IPS-NIHi11 (cell line): ENCODE data around the gene LINGO3.
A peak's percentile ranks its signal among the peaks of the same experiment; 100 is the strongest.

Experiments used
- DNase-seq: peaks from one replicate; pipeline ENCODE4 v3.0.0; 2012; ENCODE audit warnings: mixed read lengths, low spot score

Gene LINGO3

DNA sequence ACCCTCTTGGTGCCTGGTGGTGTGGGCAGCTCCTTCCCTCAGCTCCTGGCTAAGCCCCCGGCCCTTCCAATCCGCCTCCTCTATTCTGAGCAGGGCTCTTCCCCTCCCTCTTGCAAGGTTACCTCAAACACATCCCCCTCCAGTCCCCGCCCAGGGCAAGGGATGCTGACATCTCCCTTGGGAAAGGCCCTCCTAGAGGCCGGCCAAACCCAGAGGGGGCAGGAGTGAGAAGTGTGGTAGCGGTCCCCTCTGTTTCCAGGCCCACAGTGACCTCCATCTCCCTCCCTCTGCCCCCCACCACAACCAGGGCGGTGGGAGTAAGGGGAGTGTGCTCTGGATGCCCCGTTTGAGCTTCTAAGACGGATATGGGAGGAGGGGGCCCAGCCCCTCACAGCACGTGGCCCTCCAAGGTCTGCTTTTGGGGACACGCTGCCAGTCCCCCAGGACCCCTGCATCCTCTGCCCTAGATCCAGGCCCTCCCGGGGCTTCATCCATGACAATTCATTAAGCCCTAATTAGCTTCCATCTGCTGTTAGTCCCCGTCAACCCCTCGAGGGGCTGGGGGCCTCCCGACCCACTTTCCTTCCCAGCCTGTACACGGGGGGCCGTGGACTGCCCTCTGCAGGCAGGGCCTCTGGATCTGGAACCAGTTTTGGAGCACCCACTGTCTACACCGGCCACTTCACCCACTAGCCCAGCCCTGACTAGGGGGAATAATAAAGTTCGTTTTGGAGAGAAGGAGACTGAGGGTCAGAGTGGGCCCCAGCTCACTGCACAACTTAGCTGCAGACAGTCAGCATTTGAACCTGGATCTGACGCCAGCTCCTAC lies 2.3 kb downstream of the LINGO3 start:
- no peak for DNase-seq

DNA sequence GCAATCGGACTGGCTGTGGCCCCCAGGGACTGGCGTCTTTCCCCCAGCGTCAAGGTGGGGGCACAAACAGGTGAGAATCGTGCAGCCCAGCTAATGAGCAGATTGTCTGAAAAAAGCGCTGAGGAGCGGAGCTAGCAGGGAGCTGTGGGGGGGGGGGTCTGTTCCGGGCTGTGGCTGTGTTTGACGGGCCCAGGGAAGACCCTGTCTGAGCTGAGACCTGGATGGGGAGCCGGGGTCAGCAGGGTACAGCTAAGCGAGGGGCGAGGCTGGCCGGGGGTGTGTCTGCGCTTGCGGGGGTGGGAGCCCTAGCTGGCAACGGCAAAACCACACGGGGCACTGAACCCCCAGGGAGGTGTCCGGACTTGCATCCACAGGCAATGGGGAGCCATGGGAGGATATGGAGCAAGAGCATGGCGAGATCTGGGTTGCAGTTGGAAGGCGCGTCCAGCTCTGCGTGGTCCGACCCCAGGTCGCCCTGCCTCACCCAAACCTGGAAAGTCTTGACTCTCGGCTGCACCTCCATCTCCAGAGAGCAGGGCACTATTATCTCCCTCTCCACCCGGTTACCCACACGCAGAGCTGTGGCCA lies 4.6 kb downstream of the LINGO3 start:
- no peak for DNase-seq

DNA sequence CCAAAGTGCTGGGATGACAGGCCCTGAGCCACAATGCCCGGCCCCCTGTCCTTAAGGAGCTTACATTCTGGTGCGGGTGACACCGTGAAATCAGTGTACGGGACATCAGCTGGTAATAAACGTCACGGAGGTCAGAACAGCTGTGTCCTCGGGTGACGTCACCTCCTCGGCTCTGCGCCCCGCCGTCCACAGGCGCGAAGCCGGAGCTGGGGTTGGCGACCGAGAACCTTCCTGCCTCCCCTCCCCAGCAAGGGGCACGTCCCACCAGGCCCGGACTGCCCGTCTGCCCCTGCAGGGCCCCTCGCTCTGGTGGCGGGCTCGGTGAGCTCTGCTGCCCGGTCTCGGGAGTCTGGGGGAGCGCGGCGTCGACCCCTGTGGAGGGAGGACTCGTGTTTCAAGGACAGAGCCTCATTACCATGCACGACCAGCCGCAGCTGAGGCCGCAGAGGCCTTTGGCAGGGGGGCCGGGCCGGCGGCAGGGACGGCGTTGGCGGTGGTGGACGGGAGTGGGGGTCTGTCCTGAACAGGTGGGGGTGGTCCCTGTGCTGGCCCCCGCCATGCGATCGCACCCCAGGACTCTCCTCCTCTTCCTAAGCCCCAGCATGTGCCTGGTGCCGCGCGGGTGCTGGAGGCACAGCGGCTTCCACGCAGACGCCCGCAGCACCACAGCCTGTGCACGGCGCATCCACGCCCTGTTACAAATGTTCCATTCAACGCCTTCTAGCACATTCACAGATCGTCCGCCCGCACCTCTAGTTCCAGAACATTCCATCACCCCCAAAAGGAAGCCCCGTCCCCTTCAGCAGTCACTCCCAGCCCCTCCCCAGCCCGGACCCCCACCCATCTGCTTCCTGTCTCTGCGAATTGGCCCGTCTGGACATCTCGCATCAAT lies 5.4 kb downstream of the LINGO3 start:
- DNase-seq, result peak; percentile 77

GRCh38 chr19:2300533-2300932 lies 7.4 kb downstream of the LINGO3 start:
- no peak for DNase-seq

DNA sequence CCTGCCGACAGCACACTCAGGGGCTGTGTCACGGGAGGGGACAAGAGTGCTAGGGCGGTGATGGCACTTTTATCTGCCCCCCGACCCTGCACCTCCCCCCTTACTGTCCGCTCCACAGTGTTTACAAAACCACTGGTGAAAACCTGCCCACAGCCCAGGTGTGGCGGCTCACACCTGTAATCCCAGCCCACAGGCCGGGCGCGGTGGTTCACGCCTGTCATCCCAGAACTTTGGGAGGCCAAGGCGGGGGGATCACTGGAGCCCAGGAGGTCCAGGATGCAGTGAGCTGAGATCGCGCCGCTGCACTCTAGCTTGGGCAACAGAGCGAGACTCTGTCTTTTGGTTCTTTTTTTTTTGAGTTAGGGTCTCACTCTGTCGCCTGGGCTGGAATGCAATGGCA lies 11.8 kb downstream of the LINGO3 start:
- DNase-seq, result no peak

DNA sequence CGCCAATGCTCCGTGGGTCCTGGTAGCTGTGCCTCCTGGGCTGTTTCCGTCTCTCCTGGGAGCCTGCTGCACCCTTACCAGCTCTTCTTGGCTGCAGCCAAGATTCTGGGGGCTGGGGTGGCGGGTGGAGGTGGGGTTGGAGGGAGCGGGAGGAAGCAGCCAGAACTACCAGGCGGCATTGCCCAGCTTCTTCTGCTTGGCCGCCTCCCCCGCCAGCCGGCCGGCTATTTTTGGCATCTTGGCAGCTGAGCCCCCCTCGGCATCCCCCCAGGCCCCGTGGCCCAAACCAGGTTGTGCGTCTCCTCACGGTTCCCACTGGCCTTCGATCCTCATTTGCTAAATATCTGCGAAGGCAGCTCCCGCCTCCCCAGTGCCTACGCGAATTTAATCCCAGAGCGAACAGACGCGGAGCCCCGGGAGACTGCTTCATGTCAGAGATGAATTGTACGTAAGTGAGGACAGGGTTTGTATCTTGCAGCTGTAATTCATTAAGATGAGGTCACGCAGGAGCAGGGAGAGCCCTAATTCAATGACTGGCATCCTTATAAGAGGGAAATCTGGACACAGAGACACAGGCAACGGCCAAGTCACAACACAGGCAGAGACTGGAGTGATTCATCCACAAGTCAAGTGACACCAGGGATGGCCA lies 13.1 kb downstream of the LINGO3 start:
- no peak for DNase-seq

DNA sequence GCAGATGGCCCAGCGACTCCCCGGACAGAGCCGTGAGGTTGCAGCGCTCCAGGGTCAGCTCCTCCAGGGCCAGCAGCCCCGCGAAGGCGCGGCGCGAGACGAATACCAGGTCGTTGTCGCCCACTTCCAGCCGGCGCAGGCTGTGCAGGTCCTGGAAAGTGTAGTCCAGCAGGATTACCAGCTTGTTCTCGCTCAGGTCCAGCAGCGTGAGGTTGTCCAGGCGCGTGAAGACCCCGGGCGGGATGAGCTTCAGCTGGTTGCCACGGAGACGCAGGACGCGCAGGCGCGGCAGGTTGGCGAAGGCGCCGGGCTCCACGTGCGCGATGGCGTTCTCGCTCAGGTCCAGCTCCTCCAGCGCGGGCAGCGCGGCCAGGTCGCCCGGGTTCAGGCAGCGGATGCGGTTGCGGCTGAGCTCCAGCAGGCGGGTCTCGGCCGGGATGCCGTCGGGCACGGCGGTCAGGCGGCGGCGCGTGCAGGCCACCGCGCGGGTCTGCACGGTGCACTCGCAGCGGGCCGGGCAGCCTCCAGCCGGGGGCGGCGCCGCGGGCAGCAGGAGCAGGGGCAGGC lies 16.7 kb downstream of the LINGO3 start:
- peak; percentile 84 for DNase-seq

DNA sequence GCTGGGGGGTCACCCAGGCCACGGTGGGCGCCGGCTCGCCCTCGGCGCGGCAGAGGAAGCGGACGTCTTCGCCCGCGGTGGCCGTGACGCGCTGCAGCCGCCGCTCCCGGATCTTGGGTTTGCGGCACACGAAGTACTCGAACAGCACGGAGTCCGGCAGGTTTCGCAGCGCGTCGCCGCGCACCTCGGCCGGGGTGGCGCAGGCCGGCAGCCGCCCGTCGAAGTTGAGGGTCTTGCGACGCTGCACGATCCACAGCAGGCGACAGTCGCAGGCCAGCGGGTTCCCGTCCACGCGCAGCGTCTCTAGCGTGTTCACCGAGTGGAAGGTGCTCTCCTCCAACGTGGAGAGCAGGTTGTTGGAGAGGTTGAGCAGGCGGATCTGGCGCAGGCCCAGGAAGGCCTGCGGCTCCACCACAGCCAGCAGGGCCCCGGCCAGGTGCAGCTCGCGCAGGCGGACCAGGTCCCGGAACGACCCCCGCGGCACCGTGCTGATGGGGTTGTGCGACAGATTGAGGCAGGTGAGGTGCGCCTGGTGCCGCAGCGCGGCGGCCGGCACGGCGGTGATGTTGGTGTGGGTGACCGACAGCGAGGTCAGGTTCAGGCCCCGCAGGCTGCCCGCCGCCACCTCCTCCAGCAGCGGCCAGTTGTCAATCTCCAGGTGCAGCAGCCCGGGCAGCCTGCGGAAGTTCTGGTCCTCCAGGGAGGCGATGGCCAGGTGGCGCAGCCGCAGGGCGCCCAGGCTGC lies 17.3 kb downstream of the LINGO3 start:
- peak; percentile 63 for DNase-seq

GRCh38 chr19:2289714-2290435 lies 18.1 kb downstream of the LINGO3 start:
- DNase-seq, result no peak

DNA sequence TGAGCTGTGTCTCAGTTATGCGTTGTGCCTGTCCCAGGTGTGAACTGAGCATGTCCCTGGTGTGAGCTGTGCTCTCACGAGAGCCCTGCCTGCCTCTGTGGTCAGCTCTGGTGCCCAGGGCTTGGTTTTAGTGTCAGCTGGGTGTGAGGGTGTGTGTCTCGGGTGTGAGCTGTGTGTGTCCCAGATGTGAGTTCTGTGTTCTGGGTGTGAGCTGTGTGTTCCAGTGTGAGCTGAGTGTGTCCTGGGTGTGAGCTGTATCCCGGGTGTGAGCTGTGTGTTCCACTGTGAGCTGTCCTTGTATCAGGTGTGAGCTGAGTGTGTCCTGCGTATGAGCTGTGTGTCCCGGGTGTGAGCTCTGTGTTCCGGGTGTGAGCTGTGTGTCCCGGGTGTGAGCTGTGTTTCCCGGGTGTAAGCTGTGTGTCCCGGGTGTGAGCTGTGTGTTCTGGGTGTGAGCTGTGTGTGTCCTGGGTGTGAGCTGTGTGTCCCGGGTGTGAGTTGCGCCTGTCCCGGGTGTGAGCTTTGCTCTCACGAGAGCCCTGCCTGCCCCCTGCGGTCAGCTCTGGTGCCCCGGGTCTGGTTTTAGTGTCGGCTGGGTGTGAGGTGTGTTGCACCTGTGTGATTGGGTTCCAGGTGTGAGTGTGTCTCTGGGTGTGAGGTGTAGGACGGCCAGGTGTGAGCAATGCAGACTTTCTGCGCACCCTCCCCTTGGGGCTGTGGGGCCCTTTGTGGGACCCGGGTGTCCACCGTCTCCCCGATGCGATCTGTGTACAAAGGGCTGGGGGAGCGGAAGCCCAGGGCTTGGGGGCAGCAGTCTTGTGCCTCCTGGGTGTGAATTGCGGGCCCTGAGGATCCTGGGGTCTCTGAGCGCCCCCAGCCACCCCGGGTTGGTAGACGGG lies 18.9 kb downstream of the LINGO3 start:
- DNase-seq, result no peak

DNA sequence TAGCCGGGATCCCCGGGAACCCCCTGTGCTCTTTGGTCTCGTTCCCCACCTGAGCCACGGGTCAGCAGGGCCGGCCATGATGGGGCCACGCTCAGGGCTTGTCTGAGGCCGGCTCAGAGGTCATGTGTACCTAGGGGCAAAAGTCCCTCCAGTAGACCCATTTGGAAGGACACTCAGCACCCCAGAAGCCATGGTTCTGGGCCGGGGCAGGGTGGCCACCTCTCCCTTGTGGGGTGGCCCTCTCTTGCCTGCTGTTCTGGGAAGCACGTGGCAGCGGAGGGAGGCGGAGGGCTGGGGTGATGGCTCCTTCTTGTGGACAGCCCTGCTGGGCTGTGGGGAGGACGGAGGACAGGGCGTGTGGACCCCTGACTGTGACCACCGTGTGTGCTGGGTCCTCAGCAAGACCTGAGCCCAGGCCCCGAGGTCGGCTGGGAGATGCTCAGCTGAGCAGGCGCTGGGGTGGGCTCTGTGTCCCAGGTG lies 19.6 kb downstream of the LINGO3 start:
- no peak for DNase-seq

DNA sequence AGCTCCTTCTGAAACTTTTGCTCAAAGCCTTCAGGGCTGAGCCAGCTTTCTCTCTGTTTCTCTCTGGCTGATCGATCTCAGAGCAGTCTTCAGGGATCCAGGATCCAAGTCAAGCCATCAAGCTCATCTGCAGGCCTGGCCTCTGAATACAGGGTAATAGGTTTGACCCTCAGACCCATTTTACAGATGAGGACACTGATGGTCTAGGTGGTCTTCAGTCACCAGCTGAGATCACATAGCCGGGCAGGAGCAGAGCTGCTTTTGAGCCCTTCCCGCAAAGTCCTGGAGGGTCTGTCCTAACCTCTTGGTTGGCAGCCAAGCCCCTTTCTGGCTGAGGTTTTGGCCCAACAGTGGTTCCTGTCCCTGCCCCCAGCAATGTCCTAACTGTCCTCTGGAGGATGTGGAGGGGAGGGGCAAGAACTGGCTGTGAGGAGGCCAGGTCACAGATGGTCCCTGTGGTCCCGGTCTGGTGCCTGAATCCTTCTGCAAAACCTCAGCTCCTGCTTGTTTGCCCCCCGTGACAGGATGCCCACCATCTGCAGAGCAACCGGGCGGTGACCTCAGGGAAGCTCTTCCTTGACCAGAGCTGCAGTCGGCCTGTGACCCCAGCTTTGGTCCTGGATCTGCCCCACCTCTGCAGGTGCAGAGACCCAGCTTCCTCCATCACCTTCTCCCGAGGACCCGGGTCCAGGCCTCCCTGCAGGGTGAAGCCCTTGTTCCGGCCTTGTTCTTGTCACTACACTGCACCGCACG lies 20.2 kb downstream of the LINGO3 start:
- DNase-seq, result no peak

- DNase-seq, result no peak
Measured at GRCh38 chr19:2286402-2287140, 21.4 kb downstream of the LINGO3 start.

- DNase-seq, result no peak
Measured at GRCh38 chr19:2283835-2284507, 24.0 kb downstream of the LINGO3 start.

- DNase-seq, result no peak
Measured at GRCh38 chr19:2282862-2283237, 25.1 kb downstream of the LINGO3 start.

- peak; percentile 75 for DNase-seq
Measured at GRCh38 chr19:2282062-2282861, 25.7 kb downstream of the LINGO3 start, which contains the start of gene PEAK3. TSS of gene PEAK3 (minus strand) at chr19:2282175. CDS start at chr19:2280931, 1,244 bp downstream.
